Panc1 (cell line): ENCODE results near the gene RRAS.
"Not testable (repeated sequence)": the region's sequence is repeated elsewhere in the genome, so short reads cannot be mapped to it uniquely, and the experiment has no call there.

ENCODE experiments used
- SIN3A ChIP-seq: IDR thresholded peaks from 2 replicates; pipeline ENCODE4 v1.6.1; 2012; ENCODE audit warnings: low read depth, mild to moderate bottlenecking, low read length, moderate library complexity, borderline replicate concordance; ENCODE audit not compliant: insufficient read depth
- TCF7L2 ChIP-seq: IDR thresholded peaks from 2 replicates; pipeline ENCODE4 v1.6.1; 2011; ENCODE audit warnings: mild to moderate bottlenecking, low read depth, low read length, inconsistent platforms
- TF ChIP-seq, protein P1 (sequence below): fragments of 450-650 bp; IDR thresholded peaks from 2 replicates; pipeline ENCODE4 v1.5.1; 2017; ENCODE audit warnings: mild to moderate bottlenecking
- TF ChIP-seq, protein P2 (sequence below), 2 experiments: IDR thresholded peaks; 2 replicates each; pipeline ENCODE4 v1.6.1; 2011 to 2012; ENCODE audit warnings: low read depth in 2 of 2, control low read depth in 1 of 2, low read length in 1 of 2, mild to moderate bottlenecking in 1 of 2, moderate library complexity in 1 of 2; ENCODE audit not compliant: insufficient read depth in 1 of 2

DNA sequence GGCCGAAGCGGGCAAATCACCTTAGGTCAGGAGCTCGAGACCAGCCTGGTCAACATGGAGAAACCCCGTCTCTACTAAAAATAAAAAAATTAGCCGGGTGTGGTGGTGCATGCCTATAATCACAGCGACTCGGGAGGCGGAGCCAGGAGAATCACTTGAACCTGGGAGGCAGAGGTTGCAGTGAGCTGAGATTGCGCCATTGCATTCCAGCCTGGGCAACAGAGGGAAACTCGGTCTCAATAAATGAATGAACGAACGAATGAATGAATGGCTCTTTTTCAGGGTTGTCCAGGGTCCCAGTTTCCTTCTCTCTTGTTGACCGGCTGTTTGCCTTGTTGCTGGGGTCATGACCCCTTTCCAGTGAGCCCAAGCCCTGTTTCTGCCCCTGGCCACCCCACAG, 22.1 kb downstream of the RRAS start:
- TF ChIP-seq SIN3A, TCF7L2: not testable (repeated sequence)
- TF ChIP-seq, protein P1, sequence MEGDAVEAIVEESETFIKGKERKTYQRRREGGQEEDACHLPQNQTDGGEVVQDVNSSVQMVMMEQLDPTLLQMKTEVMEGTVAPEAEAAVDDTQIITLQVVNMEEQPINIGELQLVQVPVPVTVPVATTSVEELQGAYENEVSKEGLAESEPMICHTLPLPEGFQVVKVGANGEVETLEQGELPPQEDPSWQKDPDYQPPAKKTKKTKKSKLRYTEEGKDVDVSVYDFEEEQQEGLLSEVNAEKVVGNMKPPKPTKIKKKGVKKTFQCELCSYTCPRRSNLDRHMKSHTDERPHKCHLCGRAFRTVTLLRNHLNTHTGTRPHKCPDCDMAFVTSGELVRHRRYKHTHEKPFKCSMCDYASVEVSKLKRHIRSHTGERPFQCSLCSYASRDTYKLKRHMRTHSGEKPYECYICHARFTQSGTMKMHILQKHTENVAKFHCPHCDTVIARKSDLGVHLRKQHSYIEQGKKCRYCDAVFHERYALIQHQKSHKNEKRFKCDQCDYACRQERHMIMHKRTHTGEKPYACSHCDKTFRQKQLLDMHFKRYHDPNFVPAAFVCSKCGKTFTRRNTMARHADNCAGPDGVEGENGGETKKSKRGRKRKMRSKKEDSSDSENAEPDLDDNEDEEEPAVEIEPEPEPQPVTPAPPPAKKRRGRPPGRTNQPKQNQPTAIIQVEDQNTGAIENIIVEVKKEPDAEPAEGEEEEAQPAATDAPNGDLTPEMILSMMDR, result not testable (repeated sequence)
- TF ChIP-seq, protein P2, sequence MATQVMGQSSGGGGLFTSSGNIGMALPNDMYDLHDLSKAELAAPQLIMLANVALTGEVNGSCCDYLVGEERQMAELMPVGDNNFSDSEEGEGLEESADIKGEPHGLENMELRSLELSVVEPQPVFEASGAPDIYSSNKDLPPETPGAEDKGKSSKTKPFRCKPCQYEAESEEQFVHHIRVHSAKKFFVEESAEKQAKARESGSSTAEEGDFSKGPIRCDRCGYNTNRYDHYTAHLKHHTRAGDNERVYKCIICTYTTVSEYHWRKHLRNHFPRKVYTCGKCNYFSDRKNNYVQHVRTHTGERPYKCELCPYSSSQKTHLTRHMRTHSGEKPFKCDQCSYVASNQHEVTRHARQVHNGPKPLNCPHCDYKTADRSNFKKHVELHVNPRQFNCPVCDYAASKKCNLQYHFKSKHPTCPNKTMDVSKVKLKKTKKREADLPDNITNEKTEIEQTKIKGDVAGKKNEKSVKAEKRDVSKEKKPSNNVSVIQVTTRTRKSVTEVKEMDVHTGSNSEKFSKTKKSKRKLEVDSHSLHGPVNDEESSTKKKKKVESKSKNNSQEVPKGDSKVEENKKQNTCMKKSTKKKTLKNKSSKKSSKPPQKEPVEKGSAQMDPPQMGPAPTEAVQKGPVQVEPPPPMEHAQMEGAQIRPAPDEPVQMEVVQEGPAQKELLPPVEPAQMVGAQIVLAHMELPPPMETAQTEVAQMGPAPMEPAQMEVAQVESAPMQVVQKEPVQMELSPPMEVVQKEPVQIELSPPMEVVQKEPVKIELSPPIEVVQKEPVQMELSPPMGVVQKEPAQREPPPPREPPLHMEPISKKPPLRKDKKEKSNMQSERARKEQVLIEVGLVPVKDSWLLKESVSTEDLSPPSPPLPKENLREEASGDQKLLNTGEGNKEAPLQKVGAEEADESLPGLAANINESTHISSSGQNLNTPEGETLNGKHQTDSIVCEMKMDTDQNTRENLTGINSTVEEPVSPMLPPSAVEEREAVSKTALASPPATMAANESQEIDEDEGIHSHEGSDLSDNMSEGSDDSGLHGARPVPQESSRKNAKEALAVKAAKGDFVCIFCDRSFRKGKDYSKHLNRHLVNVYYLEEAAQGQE (IDR thresholded peaks at IDR 0.05; ENCODE audit: insufficient read depth in 1 of 2, low read depth in 2 of 2, low read length in 1 of 2), result not testable (repeated sequence)
